Activated T-helper 1 cell treated with Interleukin-2 at 50 U/mL for 16 hours (primary cell): ENCODE measurements around the gene MBOAT2.
"Not testable (repeated sequence)": the region's sequence is repeated elsewhere in the genome, so short reads cannot be mapped to it uniquely, and the experiment has no call there.

Experiments used
- DNase-seq: peaks from one replicate; pipeline ENCODE4 v3.0.0-alpha.2; 2020; ENCODE audit warnings: low read depth

The MBOAT2 gene

GRCh38 chr2:8896671-8897070, 106.8 kb downstream of the MBOAT2 start:
- DNase-seq = not testable (repeated sequence)

- DNase-seq = not testable (repeated sequence)
These were observed 108.2 kb downstream of the MBOAT2 start for GRCh38 chr2:8895087-8895912.

- DNase-seq = no peak
These were observed 109.3 kb downstream of the MBOAT2 start for GRCh38 chr2:8893978-8894820.

GRCh38 chr2:8893474-8893873, 110.0 kb downstream of the MBOAT2 start:
- no peak for DNase-seq

- no peak for DNase-seq
These were observed 111.4 kb downstream of the MBOAT2 start for GRCh38 chr2:8892111-8892510.

GRCh38 chr2:8889978-8890377, 113.5 kb downstream of the MBOAT2 start:
- no peak for DNase-seq

GRCh38 chr2:8888963-8889362, 114.5 kb downstream of the MBOAT2 start:
- no peak for DNase-seq

GRCh38 chr2:8886876-8887275, 116.6 kb downstream of the MBOAT2 start:
- DNase-seq = no peak

GRCh38 chr2:8886202-8886518, 117.3 kb downstream of the MBOAT2 start:
- DNase-seq = no peak

GRCh38 chr2:8885449-8886201, 117.9 kb downstream of the MBOAT2 start:
- no peak for DNase-seq

- DNase-seq = no peak
These were observed 118.7 kb downstream of the MBOAT2 start for GRCh38 chr2:8884812-8885211.

- no peak for DNase-seq
These were observed 121.4 kb downstream of the MBOAT2 start for GRCh38 chr2:8882094-8882493.

- DNase-seq = no peak
These were observed 125.6 kb downstream of the MBOAT2 start for GRCh38 chr2:8877894-8878293.

- no peak for DNase-seq
These were observed 126.2 kb downstream of the MBOAT2 start for GRCh38 chr2:8877332-8877731.

- DNase-seq = no peak
These were observed 126.9 kb downstream of the MBOAT2 start for GRCh38 chr2:8876628-8877027.

- no peak for DNase-seq
These were observed 130.6 kb downstream of the MBOAT2 start for GRCh38 chr2:8872821-8873432.

- no peak for DNase-seq
These were observed 133.0 kb downstream of the MBOAT2 start for GRCh38 chr2:8870441-8870840.

GRCh38 chr2:8867363-8867762, 136.1 kb downstream of the MBOAT2 start:
- DNase-seq = no peak

- no peak for DNase-seq
These were observed 140.0 kb downstream of the MBOAT2 start for GRCh38 chr2:8863331-8863953.

GRCh38 chr2:8862230-8862629, 141.3 kb downstream of the MBOAT2 start:
- DNase-seq = no peak

GRCh38 chr2:8861797-8862196, 141.7 kb downstream of the MBOAT2 start:
- DNase-seq = no peak

GRCh38 chr2:8860239-8860638, 143.2 kb downstream of the MBOAT2 start:
- no peak for DNase-seq
